HEK293T (cell line): Measurements from ENCODE around the gene ADPRHL1.
"Not testable (repeated sequence)": the region's sequence is repeated elsewhere in the genome, so short reads cannot be mapped to it uniquely, and the experiment has no call there.

Experiments
- CTCF ChIA-PET: fragments of 350-600 bp; formaldehyde crosslinking; extraction: SDS; loops from one replicate; lab custom pipeline; 2021; ENCODE audit warnings: antibody characterized with exemption, inconsistent platforms; lab: Yijun Ruan, JAX
- POLR2A ChIA-PET: fragments of 350-600 bp; formaldehyde crosslinking; extraction: SDS; loops from one replicate; lab custom pipeline; 2020; ENCODE audit warnings: antibody characterized with exemption, inconsistent platforms; lab: Yijun Ruan, JAX
- DNase-seq: peaks from one replicate; pipeline ENCODE4 v3.0.0; 2012; ENCODE audit warnings: mixed read lengths; ENCODE audit errors: extremely low spot score
- ARNT ChIP-seq: fragments of 450-650 bp; IDR thresholded peaks from 2 replicates; pipeline ENCODE4 v1.6.1; 2017; ENCODE audit warnings: mild to moderate bottlenecking
- BHLHE40 ChIP-seq: fragments of 450-650 bp; IDR thresholded peaks from 2 replicates; pipeline ENCODE4 v1.6.1; 2016; ENCODE audit warnings: mild to moderate bottlenecking, moderate library complexity, borderline replicate concordance
- CTBP1 ChIP-seq: fragments of 450-650 bp; IDR thresholded peaks from 2 replicates; pipeline ENCODE4 v1.6.1; 2016; ENCODE audit warnings: borderline replicate concordance
- ELF4 ChIP-seq: fragments of 450-650 bp; IDR thresholded peaks from 2 replicates; pipeline ENCODE4 v1.6.1; 2017; ENCODE audit warnings: antibody characterized with exemption
- FOXA1 ChIP-seq: fragments of 450-650 bp; IDR thresholded peaks from 2 replicates; pipeline ENCODE4 v1.6.1; 2016; ENCODE audit warnings: mild to moderate bottlenecking
- FOXK2 ChIP-seq: fragments of 450-650 bp; IDR thresholded peaks from 2 replicates; pipeline ENCODE4 v1.6.1; 2016; ENCODE audit warnings: mild to moderate bottlenecking
- FOXM1 ChIP-seq: fragments of 450-650 bp; IDR thresholded peaks from 2 replicates; pipeline ENCODE4 v1.6.1; 2017; ENCODE audit warnings: mild to moderate bottlenecking, borderline replicate concordance
- HDGF ChIP-seq: fragments of 450-650 bp; IDR thresholded peaks from 2 replicates; pipeline ENCODE4 v1.6.1; 2017; ENCODE audit warnings: antibody characterized with exemption, borderline replicate concordance
- L3MBTL2 ChIP-seq: fragments of 450-650 bp; conservative IDR thresholded peaks from 2 replicates; pipeline ENCODE4 v1.6.1; 2016; ENCODE audit warnings: mild to moderate bottlenecking
- LEF1 ChIP-seq: fragments of 450-650 bp; IDR thresholded peaks from 2 replicates; pipeline ENCODE4 v1.6.1; 2017; ENCODE audit warnings: mild to moderate bottlenecking, borderline replicate concordance
- NFRKB ChIP-seq: fragments of 450-650 bp; IDR thresholded peaks from 2 replicates; pipeline ENCODE4 v1.6.1; 2016; ENCODE audit warnings: mild to moderate bottlenecking, moderate library complexity
- SP1 ChIP-seq: fragments of 450-650 bp; IDR thresholded peaks from 2 replicates; pipeline ENCODE4 v1.6.1; 2017
- SUZ12 ChIP-seq: fragments of 450-650 bp; IDR thresholded peaks from 2 replicates; pipeline ENCODE4 v1.6.1; 2016; ENCODE audit warnings: mild to moderate bottlenecking
- TARDBP ChIP-seq: fragments of 450-650 bp; IDR thresholded peaks from 2 replicates; pipeline ENCODE4 v1.6.1; 2016
- ZNF384 ChIP-seq: fragments of 450-650 bp; IDR thresholded peaks from 2 replicates; pipeline ENCODE4 v1.6.1; 2016
- TF ChIP-seq, protein P1 (sequence below): fragments of 450-650 bp; IDR thresholded peaks from 2 replicates; pipeline ENCODE4 v1.6.1; 2016

Gene ADPRHL1

DNA sequence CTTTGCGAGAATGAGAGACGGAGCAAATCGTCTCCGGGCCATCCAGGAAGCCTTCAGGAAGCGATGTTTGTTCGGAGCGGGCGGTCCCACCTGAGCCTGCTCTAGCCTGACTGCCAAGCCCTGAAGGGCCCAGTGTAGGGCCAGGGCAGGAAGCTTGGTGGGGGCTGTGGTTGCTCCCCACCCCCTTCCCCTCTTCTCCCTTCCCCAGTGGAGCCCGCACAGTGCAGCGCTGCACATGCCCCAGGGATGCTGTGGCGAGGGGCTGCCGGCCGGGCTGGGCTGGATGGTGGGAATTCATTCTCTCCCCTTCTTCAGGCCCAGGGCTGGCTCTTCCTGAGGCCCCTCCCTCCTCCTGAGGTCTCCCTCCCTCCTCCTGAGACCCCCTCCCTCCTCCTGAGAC lies 82.2 kb downstream of the ADPRHL1 start:
- ChIA-PET CTCF (no interaction called here), POLR2A (no interaction called here)
- no peak for TF ChIP-seq FOXA1
- no peak for TF ChIP-seq FOXK2
- no peak for DNase-seq

DNA sequence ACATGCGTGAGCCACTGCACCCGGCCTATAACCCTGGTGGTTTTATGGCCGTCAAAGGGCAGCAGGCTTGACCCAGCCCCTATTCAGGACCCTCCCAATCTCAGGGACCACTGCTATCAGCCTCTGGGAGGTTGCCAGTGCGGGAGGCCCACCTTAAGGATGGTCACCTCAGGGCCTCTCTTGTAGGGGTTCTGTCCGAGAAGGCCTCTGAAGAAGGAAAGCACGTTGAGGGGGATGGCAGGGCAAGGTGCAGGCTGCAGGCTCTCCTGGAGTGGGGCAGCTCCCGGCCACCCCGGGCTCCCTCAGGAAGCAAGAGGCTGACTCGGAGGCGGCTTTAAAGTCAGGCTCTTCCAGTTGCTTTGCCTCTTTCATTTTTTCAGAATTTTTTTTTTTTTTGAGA lies 83.4 kb downstream of the ADPRHL1 start:
- no peak for DNase-seq
- ChIA-PET CTCF (no interaction called here), POLR2A (no interaction called here)
- no peak for TF ChIP-seq FOXK2
- no peak for TF ChIP-seq NFRKB
- TF ChIP-seq SUZ12: no peak
- TF ChIP-seq ARNT: no peak
- TF ChIP-seq, protein P1, sequence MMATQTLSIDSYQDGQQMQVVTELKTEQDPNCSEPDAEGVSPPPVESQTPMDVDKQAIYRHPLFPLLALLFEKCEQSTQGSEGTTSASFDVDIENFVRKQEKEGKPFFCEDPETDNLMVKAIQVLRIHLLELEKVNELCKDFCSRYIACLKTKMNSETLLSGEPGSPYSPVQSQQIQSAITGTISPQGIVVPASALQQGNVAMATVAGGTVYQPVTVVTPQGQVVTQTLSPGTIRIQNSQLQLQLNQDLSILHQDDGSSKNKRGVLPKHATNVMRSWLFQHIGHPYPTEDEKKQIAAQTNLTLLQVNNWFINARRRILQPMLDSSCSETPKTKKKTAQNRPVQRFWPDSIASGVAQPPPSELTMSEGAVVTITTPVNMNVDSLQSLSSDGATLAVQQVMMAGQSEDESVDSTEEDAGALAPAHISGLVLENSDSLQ: no peak
- no peak for TF ChIP-seq ZNF384
- no peak for TF ChIP-seq CTBP1
- no peak for TF ChIP-seq L3MBTL2
- no peak for TF ChIP-seq BHLHE40
- TF ChIP-seq TARDBP: no peak
- no peak for TF ChIP-seq SP1
- TF ChIP-seq FOXM1: no peak

DNA sequence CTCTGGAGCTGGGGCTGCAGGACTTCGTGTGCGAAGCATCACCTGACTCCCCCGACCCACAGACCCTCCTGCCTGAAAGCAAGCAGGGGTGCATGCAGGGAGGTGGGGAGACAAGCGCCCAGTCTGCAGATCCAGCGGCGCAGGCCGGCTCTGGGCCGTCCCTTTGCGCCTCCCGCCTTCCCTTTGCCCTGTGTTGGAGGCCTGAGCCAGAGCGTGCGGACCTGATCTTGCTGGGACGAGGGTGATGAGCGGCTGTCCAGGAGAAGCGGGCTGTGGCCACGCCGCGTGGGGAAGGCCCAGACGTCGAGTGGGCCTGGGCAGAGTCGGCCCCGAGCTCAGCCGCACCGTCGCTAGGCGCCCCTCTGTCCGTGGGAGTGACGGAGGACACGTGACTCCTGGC lies 84.1 kb downstream of the ADPRHL1 start:
- DNase-seq: no peak
- ChIA-PET CTCF (no interaction called here), POLR2A (no interaction called here)
- no peak for TF ChIP-seq LEF1
- no peak for TF ChIP-seq ZNF384
- TF ChIP-seq FOXK2: no peak
- TF ChIP-seq CTBP1: no peak
- no peak for TF ChIP-seq BHLHE40
- TF ChIP-seq HDGF: no peak
- no peak for TF ChIP-seq NFRKB
- TF ChIP-seq, protein P1: no peak
- TF ChIP-seq ARNT: no peak
- no peak for TF ChIP-seq TARDBP
- no peak for TF ChIP-seq FOXM1
- TF ChIP-seq SUZ12: no peak
- no peak for TF ChIP-seq SP1
- no peak for TF ChIP-seq FOXA1
- TF ChIP-seq L3MBTL2: no peak
- TF ChIP-seq ELF4: no peak

DNA sequence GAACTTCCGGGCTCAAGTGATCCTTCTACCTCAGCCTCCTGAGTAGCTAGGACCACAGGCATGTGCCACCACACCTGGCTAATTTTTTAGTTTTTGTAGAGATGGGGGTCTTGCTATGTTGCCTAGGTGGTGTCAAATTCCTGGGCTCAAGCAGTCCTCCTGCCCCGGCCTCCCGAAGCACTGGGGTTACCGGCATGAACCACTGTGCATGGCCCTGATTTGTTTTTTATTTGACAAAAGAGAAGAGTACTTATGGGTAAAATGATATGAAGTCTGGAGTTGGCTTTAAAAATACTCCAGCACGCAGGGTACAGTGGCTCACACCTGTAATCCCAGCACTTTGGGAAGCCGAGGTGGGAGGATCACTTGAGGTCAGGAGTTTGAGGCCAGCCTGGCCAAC lies 84.9 kb downstream of the ADPRHL1 start:
- POLR2A ChIA-PET, CTCF ChIA-PET, DNase-seq: not testable (repeated sequence)

DNA sequence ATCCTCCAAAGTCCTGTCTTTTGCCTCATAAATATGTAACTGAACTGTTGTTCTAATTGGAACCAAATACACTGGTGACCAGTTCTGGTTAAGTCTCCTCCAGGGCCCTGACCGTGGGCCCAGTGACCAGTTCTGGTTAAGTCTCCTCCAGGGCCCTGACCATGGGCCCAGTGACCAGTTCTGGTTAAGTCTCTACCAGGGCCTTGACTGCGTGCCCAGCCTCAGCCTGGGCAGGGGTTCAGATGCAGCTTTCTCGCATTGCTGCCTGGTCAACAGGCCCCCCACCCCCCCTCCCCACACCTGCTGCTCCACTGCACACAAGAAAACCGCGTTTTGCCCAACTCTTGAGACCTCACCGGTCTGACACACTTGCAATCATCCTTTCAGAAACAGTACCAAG lies 85.5 kb downstream of the ADPRHL1 start:
- ChIA-PET POLR2A (no interaction called here), CTCF (no interaction called here)
- TF ChIP-seq SUZ12 (no peak), TARDBP (no peak), FOXA1 (no peak)
- no peak for DNase-seq

DNA sequence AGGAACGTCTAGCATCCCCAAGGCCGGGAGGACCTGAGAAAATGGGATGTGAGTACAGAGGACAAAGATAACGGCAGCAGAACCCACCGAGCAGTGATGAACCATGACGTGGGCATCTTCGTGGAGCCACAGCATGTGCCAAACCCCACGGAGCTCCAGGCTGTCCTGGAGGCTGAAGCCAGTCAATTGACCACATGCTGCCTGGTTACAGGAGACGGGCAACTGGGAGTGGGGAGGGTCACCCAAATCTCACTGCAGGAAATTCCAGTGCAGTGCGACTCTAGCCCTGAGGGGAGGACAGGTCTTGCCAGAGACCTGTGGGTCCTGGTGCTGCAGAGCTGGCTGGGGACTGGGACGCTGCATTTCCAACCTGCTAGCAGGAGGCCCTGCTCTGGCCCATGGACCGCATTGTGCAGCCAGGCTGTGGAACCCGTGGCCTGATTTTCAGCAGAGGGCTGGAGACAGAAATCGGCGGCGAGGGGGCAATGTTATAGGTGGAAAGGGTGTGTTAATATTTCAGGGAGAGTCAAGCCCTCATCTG lies 86.2 kb downstream of the ADPRHL1 start:
- no peak for DNase-seq
- CTCF ChIA-PET: no interaction called here
- POLR2A ChIA-PET: no interaction called here
- no peak for TF ChIP-seq ZNF384
- no peak for TF ChIP-seq FOXK2
- no peak for TF ChIP-seq HDGF
- no peak for TF ChIP-seq BHLHE40
- TF ChIP-seq, protein P1: no peak
- no peak for TF ChIP-seq LEF1
- no peak for TF ChIP-seq L3MBTL2
- no peak for TF ChIP-seq SUZ12
- TF ChIP-seq SP1: no peak

DNA sequence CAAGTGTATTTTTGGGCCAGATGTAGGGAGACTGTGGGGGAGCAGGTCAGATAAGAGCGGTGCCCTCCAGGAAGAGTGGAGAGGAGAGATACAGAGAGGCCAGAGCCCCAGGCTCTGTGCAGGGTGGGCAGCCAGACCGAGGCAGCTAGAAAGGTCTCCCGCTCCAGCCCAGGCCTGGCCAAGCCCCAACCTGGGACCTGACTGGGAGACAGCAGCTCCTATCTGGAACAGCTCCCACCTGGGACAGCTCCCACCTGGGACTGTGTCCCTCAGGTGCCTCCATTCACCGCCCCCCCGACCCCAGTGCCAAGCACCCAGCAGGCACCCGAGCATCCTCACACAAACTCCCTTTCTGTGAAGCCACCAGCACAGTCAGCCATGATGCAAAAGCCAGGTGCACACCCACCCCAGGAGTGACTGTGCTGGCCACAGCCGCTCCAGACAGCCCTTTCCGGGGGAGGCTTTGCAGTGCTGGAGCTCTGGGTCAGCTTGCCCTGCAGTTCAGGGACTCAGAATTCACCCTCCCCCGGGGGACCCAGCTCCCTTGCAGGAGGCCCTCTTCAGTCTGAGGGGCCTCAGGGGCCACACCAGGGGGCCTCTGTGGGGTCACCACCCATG lies 87.2 kb downstream of the ADPRHL1 start:
- ChIA-PET CTCF (interaction anchor here (0.6 kb wide), 1 partner anchor 11 kb away, joined by 5 read pairs; no protein-coding TSS in a partner anchor), POLR2A (no interaction called here)
- TF ChIP-seq HDGF: no peak
- TF ChIP-seq SP1: no peak
- TF ChIP-seq FOXM1: no peak
- TF ChIP-seq FOXA1: no peak
- no peak for TF ChIP-seq FOXK2
- no peak for TF ChIP-seq ZNF384
- no peak for TF ChIP-seq BHLHE40
- no peak for TF ChIP-seq ARNT
- no peak for TF ChIP-seq TARDBP
- TF ChIP-seq LEF1: no peak
- DNase-seq: no peak

DNA sequence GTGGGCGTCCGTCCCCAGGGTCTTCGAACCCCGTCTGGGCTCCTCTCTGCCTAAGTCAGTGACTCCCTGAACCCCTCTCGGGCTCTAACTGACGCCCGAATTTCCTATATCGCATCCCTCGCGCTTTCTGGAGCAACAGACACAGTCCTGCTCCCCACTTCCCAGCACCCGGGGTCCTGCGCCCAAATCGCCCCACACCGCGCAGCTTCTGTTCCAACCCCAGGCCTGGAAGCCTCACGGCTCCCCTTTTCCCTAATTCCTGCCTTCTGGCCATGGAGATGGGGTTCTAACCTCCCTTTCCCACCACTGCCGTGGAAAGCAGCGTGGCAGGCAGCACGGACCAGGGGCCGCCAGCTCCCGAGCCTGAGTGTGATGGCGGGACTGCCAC lies 87.7 kb downstream of the ADPRHL1 start:
- POLR2A ChIA-PET: no interaction called here
- TF ChIP-seq ZNF384: no peak
- TF ChIP-seq NFRKB: no peak
- TF ChIP-seq, protein P1: no peak
- TF ChIP-seq BHLHE40: no peak
- no peak for TF ChIP-seq SP1
- no peak for TF ChIP-seq CTBP1
- no peak for TF ChIP-seq ELF4
- TF ChIP-seq ARNT: no peak
- no peak for DNase-seq
- CTCF ChIA-PET: interaction anchor here (0.6 kb wide), 1 partner anchor 12 kb away, joined by 5 read pairs; no protein-coding TSS in a partner anchor
